A172 (cell line): Measurements from ENCODE around the gene TXNDC17. TPM values are rescaled to one million over a fixed set of nuclear protein-coding genes. Genes with fewer than 3 reads are reported as not detected.
"Not testable (repeated sequence)": the region's sequence is repeated elsewhere in the genome, so short reads cannot be mapped to it uniquely, and the experiment has no call there.

Experiments
- DNase-seq: peaks from one replicate; pipeline ENCODE4 v3.0.0-alpha.2; 2015; ENCODE audit warnings: low spot score
- total RNA-seq: library from RNA; depleted of rRNA; stranded (reverse); fragments of >200 nt; shearing (Covaris generic); gene quantifications from 2 replicates; pipeline ENCODE4 v1.2.3, GENCODE V29; 2014; rRNA removed

Gene TXNDC17
- total RNA-seq, result 128 and 236 TPM in 2 replicates

GRCh38 chr17:6640536-6641246 lies at the start of gene TXNDC17, which contains the start of gene KIAA0753:
Gene TXNDC17 (plus strand): TSS chr17:6641060. CDS start chr17:6641083, 23 bp downstream.
Gene KIAA0753 (minus strand): TSS chr17:6640711. CDS start chr17:6635103, 5,608 bp downstream.
- DNase-seq, result peak; percentile 89

- peak; percentile 41 for DNase-seq
These were observed 49.2 kb upstream of the TXNDC17 start for GRCh38 chr17:6591599-6592158.

GRCh38 chr17:6592173-6592572 lies 48.7 kb upstream of the TXNDC17 start:
- DNase-seq, result no peak

GRCh38 chr17:6593371-6593770 lies 47.5 kb upstream of the TXNDC17 start:
- DNase-seq, result not testable (repeated sequence)

- DNase-seq, result no peak
These were observed 44.8 kb upstream of the TXNDC17 start for GRCh38 chr17:6596081-6596480.

- no peak for DNase-seq
These were observed 44.3 kb upstream of the TXNDC17 start for GRCh38 chr17:6596511-6596910.

- no peak for DNase-seq
These were observed 43.9 kb upstream of the TXNDC17 start for GRCh38 chr17:6596941-6597340.

GRCh38 chr17:6597727-6598126 lies 43.1 kb upstream of the TXNDC17 start:
- no peak for DNase-seq

GRCh38 chr17:6599364-6599763 lies 41.5 kb upstream of the TXNDC17 start:
- no peak for DNase-seq

GRCh38 chr17:6602141-6602540 lies 38.7 kb upstream of the TXNDC17 start:
- no peak for DNase-seq

GRCh38 chr17:6603744-6604325 lies 37.0 kb upstream of the TXNDC17 start:
- no peak for DNase-seq

- DNase-seq, result no peak
These were observed 35.7 kb upstream of the TXNDC17 start for GRCh38 chr17:6605142-6605541.

- DNase-seq, result peak; percentile 64
These were observed 32.5 kb upstream of the TXNDC17 start for GRCh38 chr17:6608321-6608720.

GRCh38 chr17:6610011-6610410 lies 30.8 kb upstream of the TXNDC17 start:
- no peak for DNase-seq

- DNase-seq, result no peak
These were observed 29.6 kb upstream of the TXNDC17 start for GRCh38 chr17:6611231-6611630.

- DNase-seq, result no peak
These were observed 16.9 kb upstream of the TXNDC17 start for GRCh38 chr17:6623941-6624340.

GRCh38 chr17:6626616-6627015 lies 14.2 kb upstream of the TXNDC17 start:
- no peak for DNase-seq

GRCh38 chr17:6627019-6627418 lies 13.8 kb upstream of the TXNDC17 start:
- DNase-seq, result peak; percentile 19

GRCh38 chr17:6630390-6630789 lies 10.5 kb upstream of the TXNDC17 start:
- no peak for DNase-seq

- no peak for DNase-seq
These were observed 8.3 kb upstream of the TXNDC17 start for GRCh38 chr17:6632530-6632929.

- DNase-seq, result no peak
These were observed 7.6 kb upstream of the TXNDC17 start for GRCh38 chr17:6633263-6633662.

- DNase-seq, result no peak
These were observed 4.8 kb upstream of the TXNDC17 start for GRCh38 chr17:6636105-6636504.
